MM.1S (cell line): ENCODE results near the gene ATG2B.

Experiments used
- DNase-seq: peaks from one replicate; pipeline ENCODE4 v3.0.0-alpha.2; 2015
- H2AFZ ChIP-seq: fragments of 300-600 bp; sonication (generic); 2 replicates; pipeline ENCODE4 v1.6.0; 2016; ENCODE audit warnings: antibody characterized with exemption, low read length
- H3F3A ChIP-seq: fragments of 300-600 bp; sonication (generic); 2 replicates; pipeline ENCODE4 v1.6.1; 2016; ENCODE audit warnings: mild to moderate bottlenecking, antibody characterized with exemption, low read length, moderate library complexity, mixed read lengths; ENCODE audit not compliant: insufficient read depth
- H3K27ac ChIP-seq: fragments of 300-600 bp; sonication (generic); 2 replicates; pipeline ENCODE4 v1.5.1; 2016; ENCODE audit warnings: mild to moderate bottlenecking, low read length
- H3K27me3 ChIP-seq: fragments of 300-600 bp; sonication (generic); replicated peaks from 2 replicates; pipeline ENCODE4 v1.6.0; 2016; ENCODE audit warnings: low read length; ENCODE audit not compliant: insufficient read depth
- H3K36me3 ChIP-seq: fragments of 300-600 bp; sonication (generic); replicated peaks from 2 replicates; pipeline ENCODE4 v1.6.1; 2016; ENCODE audit warnings: mild to moderate bottlenecking, low read length, mixed read lengths; ENCODE audit not compliant: insufficient read depth
- H3K4me1 ChIP-seq: fragments of 300-600 bp; sonication (generic); 2 replicates; pipeline ENCODE4 v1.6.1; 2016; ENCODE audit warnings: low read length, mixed read lengths
- H3K4me2 ChIP-seq: fragments of 300-600 bp; sonication (generic); 2 replicates; pipeline ENCODE4 v1.6.0; 2016; ENCODE audit warnings: low read depth, low read length
- H3K4me3 ChIP-seq: fragments of 300-600 bp; sonication (generic); 2 replicates; pipeline ENCODE4 v1.5.1; 2016; ENCODE audit warnings: low read length, mixed read lengths
- H3K79me2 ChIP-seq: fragments of 300-600 bp; sonication (generic); 2 replicates; pipeline ENCODE4 v1.6.1; 2016; ENCODE audit warnings: mixed run types, low read length, mixed read lengths
- H3K9ac ChIP-seq: fragments of 300-600 bp; sonication (generic); 2 replicates; pipeline ENCODE4 v1.6.1; 2016; ENCODE audit warnings: low read length, mixed read lengths
- H3K9me2 ChIP-seq: fragments of 300-600 bp; sonication (generic); replicated peaks from 2 replicates; pipeline ENCODE4 v1.6.1; 2016; ENCODE audit warnings: mild to moderate bottlenecking, low read length, mixed read lengths; ENCODE audit not compliant: insufficient read depth
- H3K9me3 ChIP-seq: fragments of 300-600 bp; sonication (generic); replicated peaks from 2 replicates; pipeline ENCODE4 v1.6.1; 2016; ENCODE audit warnings: mild to moderate bottlenecking, low read length, mixed read lengths; ENCODE audit not compliant: insufficient read depth
- H4K20me1 ChIP-seq: fragments of 300-600 bp; sonication (generic); 2 replicates; pipeline ENCODE4 v1.6.1; 2016; ENCODE audit warnings: mild to moderate bottlenecking, low read length, moderate library complexity, mixed read lengths; ENCODE audit not compliant: insufficient read depth
- CTCF ChIP-seq: fragments of 300-600 bp; sonication (generic); IDR thresholded peaks from 2 replicates; pipeline ENCODE4 v1.5.1; 2016; ENCODE audit warnings: antibody characterized with exemption, low read length, mixed read lengths
- EZH2 ChIP-seq: fragments of 300-600 bp; sonication (generic); optimal IDR thresholded peaks from 2 replicates; pipeline ENCODE3; 2017; ENCODE audit warnings: low read depth, mild to moderate bottlenecking, antibody characterized with exemption, low read length, mixed read lengths
- EZH2phosphoT487 ChIP-seq: fragments of 300-600 bp; sonication (generic); IDR thresholded peaks from 2 replicates; pipeline ENCODE4 v1.6.1; 2018; ENCODE audit warnings: antibody characterized with exemption, low read length

The ATG2B gene

GRCh38 chr14:96338551-96338950, 24.6 kb downstream of the ATG2B start:
- no peaks in the 10 kb centered on the region for H3K36me3 ChIP-seq
- no peaks in the 10 kb centered on the region for H3K4me1 ChIP-seq
- no peak for TF ChIP-seq EZH2phosphoT487
- no peak for TF ChIP-seq CTCF
- no peak for TF ChIP-seq EZH2
- H3F3A ChIP-seq = no peaks in the 10 kb centered on the region
- H3K9ac ChIP-seq = no peak overlapping the region
- no peak for DNase-seq
- no peaks in the 10 kb centered on the region for H3K9me2 ChIP-seq
- no peaks in the 10 kb centered on the region for H3K9me3 ChIP-seq
- no peaks in the 10 kb centered on the region for H3K79me2 ChIP-seq
- no peak overlapping the region for H3K4me3 ChIP-seq
- no peaks in the 10 kb centered on the region for H3K27me3 ChIP-seq
- no peak overlapping the region for H3K4me2 ChIP-seq
- H3K27ac ChIP-seq = no peak overlapping the region
- no peaks in the 10 kb centered on the region for H4K20me1 ChIP-seq
- H2AFZ ChIP-seq = no peak overlapping the region

DNA sequence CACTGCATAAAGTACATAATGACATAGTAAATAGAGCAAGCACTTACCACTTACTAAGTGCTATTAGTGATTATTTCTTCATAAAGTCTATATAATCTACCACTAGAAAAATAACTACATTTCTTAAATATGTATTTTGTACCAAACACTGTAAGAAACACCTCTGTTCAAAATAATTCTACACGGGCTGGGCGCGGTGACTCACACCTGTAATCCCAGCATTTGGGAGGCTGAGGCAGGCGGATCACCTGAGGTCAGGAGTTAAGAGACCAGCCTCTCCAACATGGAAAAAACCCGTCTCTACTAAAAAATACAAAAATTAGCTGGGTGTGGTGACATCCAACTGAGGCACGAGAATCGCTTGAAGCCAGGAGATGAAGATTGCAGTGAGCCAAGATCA, 38.9 kb downstream of the ATG2B start:
- no peak overlapping the region for H3K9ac ChIP-seq
- no peaks in the 10 kb centered on the region for H3K9me3 ChIP-seq
- no peaks in the 10 kb centered on the region for H3K4me1 ChIP-seq
- no peak for DNase-seq
- no peaks in the 10 kb centered on the region for H3F3A ChIP-seq
- H2AFZ ChIP-seq = no peak overlapping the region
- no peak overlapping the region for H3K4me3 ChIP-seq
- no peak overlapping the region for H3K4me2 ChIP-seq
- H3K27me3 ChIP-seq = no peaks in the 10 kb centered on the region
- TF ChIP-seq EZH2phosphoT487 (no peak), EZH2 (no peak), CTCF (no peak)
- no peak overlapping the region for H3K27ac ChIP-seq
- no peaks in the 10 kb centered on the region for H3K79me2 ChIP-seq
- no peaks in the 10 kb centered on the region for H3K9me2 ChIP-seq
- H4K20me1 ChIP-seq = no peaks in the 10 kb centered on the region
- no peaks in the 10 kb centered on the region for H3K36me3 ChIP-seq

DNA sequence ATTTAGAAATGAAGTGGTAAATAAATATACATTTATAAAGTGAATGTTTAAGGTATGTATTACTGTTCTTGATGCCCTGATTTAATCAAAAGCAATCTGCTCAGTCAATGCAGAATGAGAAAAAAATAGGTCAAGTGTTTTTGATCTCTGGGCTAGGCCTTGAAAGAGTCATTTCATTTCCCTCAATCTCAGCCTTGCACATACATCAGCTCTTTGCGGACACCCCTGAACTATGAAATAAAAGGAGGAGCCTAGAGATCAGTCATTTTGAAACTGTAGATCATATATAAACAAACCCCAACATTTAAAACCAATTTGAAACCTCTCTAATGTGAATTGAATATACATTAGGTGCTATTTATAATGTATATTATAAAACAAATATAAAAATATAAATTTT, 42.5 kb downstream of the ATG2B start:
- TF ChIP-seq EZH2 (no peak), CTCF (no peak), EZH2phosphoT487 (no peak)
- Histone ChIP-seq H4K20me1 (no peaks in the 10 kb centered on the region), H3K27ac (no peak overlapping the region), H3K36me3 (no peaks in the 10 kb centered on the region), H2AFZ (no peak overlapping the region), H3K4me2 (no peak overlapping the region), H3K4me3 (no peak overlapping the region), H3K9ac (no peak overlapping the region), H3K4me1 (no peaks in the 10 kb centered on the region), H3F3A (no peaks in the 10 kb centered on the region), H3K9me3 (no peaks in the 10 kb centered on the region), H3K27me3 (no peaks in the 10 kb centered on the region), H3K79me2 (no peaks in the 10 kb centered on the region), H3K9me2 (no peaks in the 10 kb centered on the region)
- DNase-seq = no peak

GRCh38 chr14:96318836-96319235, 44.3 kb downstream of the ATG2B start:
- Histone ChIP-seq H2AFZ (no peak overlapping the region), H4K20me1 (no peaks in the 10 kb centered on the region), H3K9me2 (no peaks in the 10 kb centered on the region), H3K9me3 (no peaks in the 10 kb centered on the region), H3K27me3 (no peaks in the 10 kb centered on the region), H3K79me2 (no peaks in the 10 kb centered on the region), H3K27ac (no peak overlapping the region), H3K36me3 (no peaks in the 10 kb centered on the region), H3K4me1 (no peaks in the 10 kb centered on the region), H3F3A (no peaks in the 10 kb centered on the region), H3K4me2 (no peak overlapping the region), H3K9ac (no peak overlapping the region), H3K4me3 (no peak overlapping the region)
- DNase-seq = no peak
- TF ChIP-seq CTCF (no peak), EZH2phosphoT487 (no peak)
